Osteocyte (in vitro differentiated cells): ENCODE data around the gene PSD. TPM values are rescaled to one million over a fixed set of nuclear protein-coding genes. Genes with fewer than 3 reads are reported as not detected.

Source experiments
- DNase-seq: peaks from one replicate; pipeline ENCODE4 v3.0.0; 2021; ENCODE audit warnings: mixed read lengths; ENCODE audit not compliant: unreplicated experiment; ENCODE audit errors: extremely low spot score
- H3K27ac Mint-ChIP-seq: one replicate; pipeline ENCODE4 v1.8.0; 2021; ENCODE audit warnings: mild to moderate bottlenecking, mixed read lengths; ENCODE audit not compliant: unreplicated experiment
- H3K27me3 Mint-ChIP-seq: one replicate; pipeline ENCODE4 v1.8.0; 2021; ENCODE audit warnings: mixed read lengths; ENCODE audit not compliant: unreplicated experiment
- H3K36me3 Mint-ChIP-seq: one replicate; pipeline ENCODE4 v1.8.0; 2021; ENCODE audit warnings: mixed read lengths; ENCODE audit not compliant: unreplicated experiment
- H3K4me1 Mint-ChIP-seq: one replicate; pipeline ENCODE4 v1.8.0; 2021; ENCODE audit warnings: mixed read lengths; ENCODE audit not compliant: unreplicated experiment
- H3K4me3 Mint-ChIP-seq: one replicate; pipeline ENCODE4 v1.8.0; 2021; ENCODE audit warnings: mild to moderate bottlenecking, moderate library complexity, mixed read lengths; ENCODE audit not compliant: unreplicated experiment
- H3K9me3 Mint-ChIP-seq: one replicate; pipeline ENCODE4 v1.8.0; 2021; ENCODE audit warnings: mixed read lengths; ENCODE audit not compliant: unreplicated experiment
- microRNA-seq: library from miRNA; unstranded; fragments of <30 nt; microRNA quantifications from one replicate; pipeline ENCODE4 v1.1.0, GENCODE V29; 2020; ENCODE audit not compliant: unreplicated experiment
- total RNA-seq: library from RNA; stranded (reverse); gene quantifications from 2 replicates; pipeline ENCODE4 v1.2.1, GENCODE V29; 2021
- TF ChIP-seq, protein P1 (sequence below): fragments of 200-600 bp; sonication (generic); IDR thresholded peaks from 2 replicates; pipeline ENCODE4 v1.5.0; 2021; ENCODE audit warnings: antibody characterized with exemption, mild to moderate bottlenecking, moderate library complexity

PSD gene
- total RNA-seq, 1 donor from 2014 or later = 1.8 TPM

GRCh38 chr10:102354451-102354850 lies 64.1 kb downstream of the PSD start:
- H3K4me3 Mint-ChIP-seq = no peak overlapping the region
- H3K27ac Mint-ChIP-seq = no peak overlapping the region

More at GRCh38 chr10:102354451-102354850, 64.1 kb downstream of the PSD start:
- DNase-seq = no peak
- no peaks in the 10 kb centered on the region for H3K27me3 Mint-ChIP-seq
- no peaks in the 10 kb centered on the region for H3K9me3 Mint-ChIP-seq
- H3K36me3 Mint-ChIP-seq = peaks cover 33% of the 10 kb centered on the region
- TF ChIP-seq, protein P1, sequence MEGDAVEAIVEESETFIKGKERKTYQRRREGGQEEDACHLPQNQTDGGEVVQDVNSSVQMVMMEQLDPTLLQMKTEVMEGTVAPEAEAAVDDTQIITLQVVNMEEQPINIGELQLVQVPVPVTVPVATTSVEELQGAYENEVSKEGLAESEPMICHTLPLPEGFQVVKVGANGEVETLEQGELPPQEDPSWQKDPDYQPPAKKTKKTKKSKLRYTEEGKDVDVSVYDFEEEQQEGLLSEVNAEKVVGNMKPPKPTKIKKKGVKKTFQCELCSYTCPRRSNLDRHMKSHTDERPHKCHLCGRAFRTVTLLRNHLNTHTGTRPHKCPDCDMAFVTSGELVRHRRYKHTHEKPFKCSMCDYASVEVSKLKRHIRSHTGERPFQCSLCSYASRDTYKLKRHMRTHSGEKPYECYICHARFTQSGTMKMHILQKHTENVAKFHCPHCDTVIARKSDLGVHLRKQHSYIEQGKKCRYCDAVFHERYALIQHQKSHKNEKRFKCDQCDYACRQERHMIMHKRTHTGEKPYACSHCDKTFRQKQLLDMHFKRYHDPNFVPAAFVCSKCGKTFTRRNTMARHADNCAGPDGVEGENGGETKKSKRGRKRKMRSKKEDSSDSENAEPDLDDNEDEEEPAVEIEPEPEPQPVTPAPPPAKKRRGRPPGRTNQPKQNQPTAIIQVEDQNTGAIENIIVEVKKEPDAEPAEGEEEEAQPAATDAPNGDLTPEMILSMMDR = no peak
- H3K4me1 Mint-ChIP-seq = no peaks in the 10 kb centered on the region

Small RNAs within 50 kb of the gene (microRNA-seq; reads per million reads assigned to microRNA genes)
- gene MIR146B = 31.8 reads per million, percentile 38 among the genes with 10 or more reads in this experiment

Other genes with a start within 250 kb of the PSD start
- not detected in 2 replicates for gene ELOVL3, start 192.5 kb downstream of the PSD start, total RNA-seq
- 0.31 TPM in 1 of 2 replicates, not detected in the other for gene PITX3, start 177.3 kb downstream of the PSD start, total RNA-seq
- 58.7 and 59.9 TPM in 2 replicates for gene GBF1, start 173.3 kb downstream of the PSD start, total RNA-seq
- 32.5 and 38.6 TPM in 2 replicates for gene NFKB2, start 23.1 kb downstream of the PSD start, total RNA-seq
- gene FBXL15, start 2.1 kb upstream of the PSD start, total RNA-seq = 9.8 and 10.5 TPM in 2 replicates
- gene CUEDC2, start 13.8 kb upstream of the PSD start, total RNA-seq = 81.3 and 82.1 TPM in 2 replicates
- gene C10orf95, start 32.8 kb upstream of the PSD start, total RNA-seq = not detected in 2 replicates
- gene ACTR1A, start 83.9 kb upstream of the PSD start, total RNA-seq = 120 and 123 TPM in 2 replicates
- 16.4 and 16.9 TPM in 2 replicates for gene SUFU, start 85.2 kb upstream of the PSD start, total RNA-seq
- 63.9 and 66.8 TPM in 2 replicates for gene TRIM8, start 225.7 kb upstream of the PSD start, total RNA-seq